K562 (cell line): Measurements from ENCODE around the gene SCAANT1.

ENCODE experiments used
- CTCF ChIP-seq, 3 experiments: IDR thresholded peaks in 2 of 3; conservative IDR thresholded peaks in 1 of 3; 2 replicates each; pipeline ENCODE4 v1.5.1; 2011 to 2012; ENCODE audit warnings: low read length in 3 of 3, mild to moderate bottlenecking in 3 of 3, control low read depth in 2 of 3, improper control_type of control experiment in 1 of 3, inconsistent platforms in 1 of 3, low read depth in 1 of 3, mixed read lengths in 1 of 3, moderate library complexity in 1 of 3; ENCODE audit not compliant: insufficient read depth in 2 of 3
- MAZ ChIP-seq, 2 experiments: fragments of 450-650 bp in 1 of 2; sonication (generic) in 1 of 2; formaldehyde crosslinking; IDR thresholded peaks in 1 of 2; conservative IDR thresholded peaks in 1 of 2; 2 replicates each; pipeline versions ENCODE4 v1.4.0 to v1.5.0; 2020; ENCODE audit warnings: mild to moderate bottlenecking in 1 of 2, missing genetic modification reagents in 1 of 2
- SNRNP70 ChIP-seq: fragments of 200-400 bp; formaldehyde crosslinking; optimal IDR thresholded peaks from 2 replicates; pipeline ENCODE3; 2017; ENCODE audit warnings: low read depth, low read length
- ZBTB26 ChIP-seq: fragments of 450-650 bp; formaldehyde crosslinking; IDR thresholded peaks from 2 replicates; pipeline ENCODE4 v1.4.0; 2022; ENCODE audit warnings: missing genetic modification characterization
- ZKSCAN1 ChIP-seq: fragments of 150-350 bp; IDR thresholded peaks from 2 replicates; pipeline ENCODE4 v1.6.1; 2016; ENCODE audit warnings: low read depth, low read length
- ZNF3 ChIP-seq: fragments of 250-450 bp; sonication (Bioruptor Pico); IDR thresholded peaks from 2 replicates; pipeline ENCODE4 v1.5.0; 2021; ENCODE audit warnings: mild to moderate bottlenecking, moderate library complexity
- ZNF449 ChIP-seq: fragments of 250-450 bp; sonication (Bioruptor Pico); IDR thresholded peaks from 2 replicates; pipeline ENCODE4 v1.8.0; 2022; ENCODE audit warnings: moderate library complexity, mild to moderate bottlenecking, inconsistent platforms

- TF ChIP-seq ZNF449 (CRISPR knock-in tag) (no peak), CTCF (IDR thresholded peaks at IDR 0.05 in 2 of 3, conservative IDR thresholded peaks at IDR 0.05 in 1 of 3; ENCODE audit: insufficient read depth in 2 of 3, low read depth in 1 of 3, low read length in 3 of 3) (no peak), SNRNP70 (no peak), ZNF3 (CRISPR knock-in tag) (no peak), ZBTB26 (no peak), ZKSCAN1 (no peak), MAZ (CRISPR knock-in tag; conservative IDR thresholded peaks at IDR 0.05 in 1 of 2, IDR thresholded peaks at IDR 0.05 in 1 of 2) (no peak)
Observed at GRCh38 chr3:63936925-63937324, 24.7 kb upstream of the SCAANT1 start.
